K562 (cell line): ENCODE results near the gene CYBRD1. TPM values are rescaled to one million over a fixed set of nuclear protein-coding genes. Genes with fewer than 3 reads are reported as not detected.
"Not testable (repeated sequence)": the region's sequence is repeated elsewhere in the genome, so short reads cannot be mapped to it uniquely, and the experiment has no call there.

Experiments
- ATAC-seq: fragments of 200-7000 bp; cut with Tn5 transposase; 3 replicates; pipeline ENCODE4 v1.9.1; 2020; ENCODE audit warnings: moderate library complexity
- BruUV-seq: library from RNA; stranded (reverse); fragments of 400-500 nt; replicated peaks from 2 replicates; lab custom pipeline; 2021; lab: Mats Ljungman, UMichigan
- CTCF ChIA-PET: fragments of 300-600 bp; formaldehyde crosslinking; extraction: SDS; loops from one replicate; lab custom pipeline; 2021; ENCODE audit warnings: low intra/inter-chr PET ratio; lab: Yijun Ruan, JAX
- POLR2A ChIA-PET: fragments of 300-600, 350-650 bp; sonication (Branson Sonifier 250); formaldehyde crosslinking; extraction: SDS; loops from one replicate; lab custom pipeline; 2021; ENCODE audit warnings: antibody characterized with exemption, inconsistent platforms; lab: Yijun Ruan, JAX
- DNase-seq, 4 experiments: peaks; one replicate each; pipeline versions ENCODE4 v3.0.0 to v3.0.0-alpha.2; 2011 to 2018; ENCODE audit warnings: low spot score in 3 of 4, mixed read lengths in 3 of 4; ENCODE audit errors: extremely low read depth in 1 of 4
- FAIRE-seq: peaks from 2 replicates; lab custom pipeline; 2011; peaks lifted over from hg19 to GRCh38; lab: Jason Lieb, UNC
- H2AFZ ChIP-seq: 2 replicates; pipeline ENCODE4 v1.6.0; 2011; ENCODE audit warnings: low read depth, low read length, control low read depth, inconsistent platforms
- H3K27ac ChIP-seq: fragments of 200-600 bp; 3 replicates; pipeline ENCODE4 v1.8.0; 2011; ENCODE audit warnings: low read depth, mild to moderate bottlenecking, control low read depth, inconsistent platforms, low read length, moderate library complexity, mixed read lengths; ENCODE audit errors: extremely low read depth
- H3K27me3 ChIP-seq, 2 experiments: fragments of 300-600 bp in 1 of 2; 2 replicates in 1 of 2; 3 replicates in 1 of 2; pipeline versions ENCODE4 v1.6.0 to v1.8.0; 2011; ENCODE audit warnings: inconsistent platforms in 2 of 2, low read length in 2 of 2, mild to moderate bottlenecking in 1 of 2, mixed read lengths in 1 of 2, moderate library complexity in 1 of 2; ENCODE audit not compliant: control insufficient read depth in 2 of 2, insufficient read depth in 2 of 2
- H3K36me3 ChIP-seq: fragments of 300-600 bp; 3 replicates; pipeline ENCODE4 v1.8.0; 2011; ENCODE audit warnings: mild to moderate bottlenecking, low read length, inconsistent platforms; ENCODE audit not compliant: control insufficient read depth, insufficient read depth
- H3K4me1 ChIP-seq, 2 experiments: fragments of 200-600 bp in 1 of 2; replicated peaks in 1 of 2; 2 replicates in 1 of 2; 3 replicates in 1 of 2; pipeline versions ENCODE4 v1.5.1 to v1.8.0; 2011; ENCODE audit warnings: inconsistent platforms in 2 of 2, low read length in 2 of 2, mild to moderate bottlenecking in 1 of 2, mixed read lengths in 1 of 2, moderate library complexity in 1 of 2; ENCODE audit not compliant: control insufficient read depth in 2 of 2, insufficient read depth in 2 of 2
- H3K4me2 ChIP-seq: 2 replicates; pipeline ENCODE4 v1.6.1; 2011; ENCODE audit warnings: low read length, control low read depth, inconsistent platforms, mixed read lengths; ENCODE audit not compliant: insufficient read depth
- H3K4me3 ChIP-seq: fragments of 200-600 bp; sonication (generic), shearing (Covaris generic); 2 replicates; pipeline ENCODE4 v1.5.1; 2016; ENCODE audit warnings: control low read depth, inconsistent platforms
- H3K79me2 ChIP-seq: fragments of 200-600 bp; 3 replicates; pipeline ENCODE4 v1.8.0; 2011; ENCODE audit warnings: low read length, inconsistent platforms; ENCODE audit not compliant: control insufficient read depth, insufficient read depth
- H3K9ac ChIP-seq, 2 experiments: 2 replicates each; pipeline versions ENCODE4 v1.6.0 to v1.6.1; 2011; ENCODE audit warnings: low read depth in 2 of 2, low read length in 2 of 2, control low read depth in 1 of 2, inconsistent platforms in 1 of 2, mild to moderate bottlenecking in 1 of 2, mixed read lengths in 1 of 2; ENCODE audit not compliant: insufficient read depth in 1 of 2
- H3K9me1 ChIP-seq: one replicate; pipeline ENCODE4 v1.6.0; 2011; ENCODE audit warnings: inconsistent platforms, mild to moderate bottlenecking, low read length, moderate library complexity; ENCODE audit not compliant: control insufficient read depth, insufficient read depth
- H3K9me3 ChIP-seq: replicated peaks from 2 replicates; pipeline ENCODE4 v1.5.1; 2011; ENCODE audit warnings: low read depth, low read length, inconsistent platforms; ENCODE audit not compliant: control insufficient read depth, insufficient read depth
- H4K20me1 ChIP-seq: replicated peaks from 2 replicates; pipeline ENCODE4 v1.6.1; 2011; ENCODE audit warnings: low read length, inconsistent platforms, mixed read lengths; ENCODE audit not compliant: control insufficient read depth, insufficient read depth
- COPS2 ChIP-seq: fragments of 450-650 bp; conservative IDR thresholded peaks from 2 replicates; pipeline ENCODE4 v1.6.1; 2016; ENCODE audit warnings: mild to moderate bottlenecking, moderate library complexity
- TRIM28 ChIP-seq: fragments of 450-650 bp; IDR thresholded peaks from 2 replicates; pipeline ENCODE4 v1.6.1; 2017
- ZNF57 ChIP-seq: fragments of 450-650 bp; formaldehyde crosslinking; IDR thresholded peaks from 2 replicates; pipeline ENCODE4 v1.4.0; 2020; ENCODE audit warnings: mild to moderate bottlenecking, moderate library complexity
- WGBS: fragments of 100-300 bp; shearing (Covaris generic); methylation state at CpG from one replicate; pipeline ENCODE4 v1.1.6; 2016; ENCODE audit warnings: low coverage, mixed read lengths; ENCODE audit not compliant: insufficient coverage; ENCODE audit errors: missing lambda C conversion rate; 5-methylcytosine and 5-hydroxymethylcytosine counted together
- in situ Hi-C: fragments of 300-500 bp; cut with MboI; formaldehyde crosslinking; loops from 4 replicates; pipeline ENCODE4 v1.15.0; 2018; ENCODE audit warnings: inconsistent platforms, mixed read lengths
- intact Hi-C: fragments of 100-400 bp; cut with micrococcal nuclease; formaldehyde crosslinking; loops from 2 replicates; pipeline ENCODE4 v1.14.2; 2022
- polyA plus RNA-seq, 8 experiments: library from polyadenylated mRNA; depleted of rRNA in 4 of 8; stranded (reverse) in 5 of 8; unstranded in 3 of 8; fragments of >200 nt; fragmentation: Nextera tagmentation in 2 of 8; fragmentation: Illumina TruSeq in 1 of 8; extraction: Ambion mirVana in 2 of 8; extraction: Trizol in 1 of 8; gene quantifications; 2 replicates each; pipeline versions ENCODE4 v1.2.1 to v1.2.3, GENCODE V29; 2011 to 2014; ENCODE audit warnings: inconsistent platforms in 1 of 8, missing spikeins in 1 of 8
- total RNA-seq, 7 experiments: library from RNA; depleted of rRNA in 6 of 7; stranded (reverse); fragments of >200 nt in 6 of 7; fragmentation: Illumina TruSeq in 2 of 7; extraction: Trizol in 2 of 7; gene quantifications; 2 replicates each; pipeline versions ENCODE4 v1.2.1 to v1.2.3, GENCODE V29; 2011 to 2021; ENCODE audit warnings: low replicate concordance in 1 of 7
- TF ChIP-seq, protein P1 (sequence below): fragments of 450-650 bp; formaldehyde crosslinking; IDR thresholded peaks from 2 replicates; pipeline ENCODE4 v1.4.0; 2020; ENCODE audit warnings: mild to moderate bottlenecking, mixed read lengths

Gene CYBRD1
- total and polyA plus RNA-seq, 9 of the 15 experiments (the other 6 are each of a cell fraction or from before 2014, with no cell fraction given) = 9.6 to 22.4 (median 15.6) TPM

DNA sequence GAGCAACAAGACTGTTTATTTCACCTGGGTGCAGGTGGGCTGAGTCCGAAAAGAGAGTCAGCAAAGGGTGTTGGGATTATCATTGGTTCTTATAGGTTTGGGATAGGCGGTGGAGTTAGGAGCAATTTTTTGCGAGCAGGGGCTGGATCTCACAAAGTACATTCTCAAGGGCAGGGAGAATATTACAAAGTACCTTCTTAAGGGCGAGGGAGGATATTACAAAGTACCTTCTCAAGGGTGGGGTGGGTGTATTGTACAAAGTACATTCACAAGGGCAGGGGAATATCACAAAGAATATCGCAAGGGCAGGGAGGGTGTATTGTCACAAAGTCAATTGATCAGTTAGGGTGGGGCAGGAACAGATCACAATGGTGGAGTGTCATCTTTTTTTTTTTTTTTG, 24.6 kb upstream of the CYBRD1 start:
- H3K9me3 ChIP-seq, ATAC-seq, H3K36me3 ChIP-seq, H3K27ac ChIP-seq, H3K4me3 ChIP-seq, H3K9me1 ChIP-seq, in situ Hi-C loops, intact Hi-C loops, H3K4me1 ChIP-seq, POLR2A ChIA-PET, BruUV-seq, H3K79me2 ChIP-seq, H4K20me1 ChIP-seq, CTCF ChIA-PET, DNase-seq, H3K9ac ChIP-seq, H3K4me2 ChIP-seq, H3K27me3 ChIP-seq, FAIRE-seq, H2AFZ ChIP-seq: not testable (repeated sequence)
- WGBS = 77% methylated on average over 5 of the region's 5 CpGs
- TF ChIP-seq ZNF57 (CRISPR knock-in tag) = peak; percentile 99
- peak; percentile 48; the same call in 1 of the 2 replicates for TF ChIP-seq TRIM28
- TF ChIP-seq, all 486 proteins: peak for 2; not testable (repeated sequence) for 484

DNA sequence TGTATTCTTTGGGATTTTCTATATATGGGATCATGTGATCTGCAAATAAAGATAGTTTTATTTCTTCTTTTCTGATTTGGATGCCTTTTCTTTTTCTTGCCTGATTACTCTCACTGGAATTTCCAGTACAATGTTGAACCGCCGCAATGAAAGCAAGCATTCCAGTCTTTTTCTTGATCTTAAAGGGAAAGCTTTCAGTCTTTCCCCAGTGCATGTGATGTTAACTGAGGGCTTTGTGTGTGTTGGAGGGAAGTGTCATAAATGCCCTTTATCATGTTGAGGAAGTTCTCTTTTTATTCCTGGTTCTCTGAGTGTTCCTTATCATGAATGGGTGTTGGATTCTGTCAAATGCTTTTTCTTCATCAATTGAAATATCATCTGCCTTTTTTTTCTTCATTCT, 16.9 kb upstream of the CYBRD1 start:
- CTCF ChIA-PET = no interaction called here
- WGBS = 26% methylated on average over 2 of the region's 2 CpGs
- H3K9me1 ChIP-seq = no peaks in the 10 kb centered on the region
- no TSS peak for BruUV-seq
- no peak for ATAC-seq
- no peaks in the 10 kb centered on the region for H3K36me3 ChIP-seq
- no peak overlapping the region for H3K4me2 ChIP-seq
- H3K4me1 ChIP-seq = no peaks in the 10 kb centered on the region
- H3K9ac ChIP-seq = no peak overlapping the region
- H3K4me3 ChIP-seq = no peak overlapping the region
- no peak overlapping the region for H2AFZ ChIP-seq
- H3K79me2 ChIP-seq = no peaks in the 10 kb centered on the region
- no peaks in the 10 kb centered on the region for H4K20me1 ChIP-seq
- FAIRE-seq = no peak
- intact Hi-C loops = no loop called here
- POLR2A ChIA-PET = interaction anchor here (0.7 to 2.7 kb wide), 3 partner anchors 16 to 25 kb away, joined by 3 to 15 read pairs (median 6); partner anchors contain the start of gene CYBRD1
- no peaks in the 10 kb centered on the region for H3K27me3 ChIP-seq
- DNase-seq = no peak
- no peaks in the 10 kb centered on the region for H3K9me3 ChIP-seq
- TF ChIP-seq, protein P1, sequence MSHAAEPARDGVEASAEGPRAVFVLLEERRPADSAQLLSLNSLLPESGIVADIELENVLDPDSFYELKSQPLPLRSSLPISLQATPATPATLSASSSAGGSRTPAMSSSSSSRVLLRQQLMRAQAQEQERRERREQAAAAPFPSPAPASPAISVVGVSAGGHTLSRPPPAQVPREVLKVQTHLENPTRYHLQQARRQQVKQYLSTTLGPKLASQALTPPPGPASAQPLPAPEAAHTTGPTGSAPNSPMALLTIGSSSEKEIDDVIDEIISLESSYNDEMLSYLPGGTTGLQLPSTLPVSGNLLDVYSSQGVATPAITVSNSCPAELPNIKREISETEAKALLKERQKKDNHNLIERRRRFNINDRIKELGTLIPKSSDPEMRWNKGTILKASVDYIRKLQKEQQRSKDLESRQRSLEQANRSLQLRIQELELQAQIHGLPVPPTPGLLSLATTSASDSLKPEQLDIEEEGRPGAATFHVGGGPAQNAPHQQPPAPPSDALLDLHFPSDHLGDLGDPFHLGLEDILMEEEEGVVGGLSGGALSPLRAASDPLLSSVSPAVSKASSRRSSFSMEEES (CRISPR knock-in tag) = peak; percentile 77
- no peak for TF ChIP-seq COPS2
- H3K27ac ChIP-seq = no peak overlapping the region
- in situ Hi-C loops = no loop called here
